Loucy (cell line): Measurements from ENCODE around the gene CHRM2.

ENCODE experiments used
- CTCF ChIP-seq: fragments of 200-600 bp; sonication (generic); conservative IDR thresholded peaks from 2 replicates; pipeline ENCODE4 v1.5.1; 2014; ENCODE audit warnings: mild to moderate bottlenecking, antibody characterized with exemption, low read length
- EZH2phosphoT487 ChIP-seq: fragments of 200-600 bp; IDR thresholded peaks from 2 replicates; pipeline ENCODE4 v1.6.1; 2018; ENCODE audit warnings: antibody characterized with exemption, mild to moderate bottlenecking, moderate library complexity, borderline replicate concordance

GRCh38 chr7:137000621-137001020 lies 132.2 kb downstream of the CHRM2 start:
- TF ChIP-seq CTCF, result no peak
- no peak for TF ChIP-seq EZH2phosphoT487
